ENCODE results near the gene KIRREL1. TPM values are rescaled to one million over a fixed set of nuclear protein-coding genes. Genes with fewer than 3 reads are reported as not detected.
A peak's percentile ranks its signal among the peaks of the same experiment; 100 is the strongest.

KIRREL1 gene
- total and polyA plus RNA-seq, 2 experiments from 2014 or later: 5.1 to 35.2 TPM

DNA sequence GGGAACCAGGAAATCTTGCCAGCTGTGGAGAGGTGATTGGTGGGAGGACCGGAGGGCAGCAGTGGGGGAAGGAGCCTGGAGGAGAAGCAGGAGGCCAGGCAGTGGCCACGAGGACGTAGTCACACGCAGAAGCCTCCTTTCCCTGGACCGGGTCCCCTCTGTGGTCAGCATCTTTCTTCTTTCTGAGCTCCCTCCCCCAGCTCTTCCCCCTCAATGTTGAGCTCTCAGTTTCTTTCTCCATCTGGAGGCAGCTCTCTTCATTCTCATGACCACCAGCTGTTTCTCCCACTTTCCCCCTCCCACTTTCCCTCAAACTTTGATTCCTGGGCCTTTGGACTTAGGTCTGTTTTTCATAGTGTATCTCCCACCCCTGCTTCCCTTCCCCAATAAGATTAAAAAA, 18.3 kb downstream of the KIRREL1 start (continued):
- TF ChIP-seq ZNF331 (CRISPR knock-in tag; IDR thresholded peaks at IDR 0.05; ENCODE audit: low read depth): no peak

- DNase-seq (ENCODE audit: low spot score): peak; percentile 82
- H3K9me2 ChIP-seq (ENCODE audit: insufficient read depth): no peaks in the 10 kb centered on the region
- ATAC-seq: peak; percentile 10
- no peaks in the 10 kb centered on the region for H3F3A ChIP-seq (replicated peaks; ENCODE audit: low read depth)
- H3K4me1 Mint-ChIP-seq: peaks cover 90% of the 10 kb centered on the region
- peaks cover 20% of the 10 kb centered on the region for H3K27me3 Mint-ChIP-seq (ENCODE audit: insufficient read depth, low read depth, poor library complexity)
- H2AFZ ChIP-seq: no peak overlapping the region
- H4K20me1 ChIP-seq (replicated peaks; ENCODE audit: insufficient read depth): no peaks in the 10 kb centered on the region
- H3K4me3 ChIP-seq: peak overlapping the region; percentile 38
- peak overlapping the region; percentile 55 for H3K4me2 ChIP-seq
- no peaks in the 10 kb centered on the region for H3K9me3 Mint-ChIP-seq
- peak overlapping the region; percentile 83 for H3K27ac ChIP-seq (ENCODE audit: low read depth)
- H3K27ac Mint-ChIP-seq: peak overlapping the region; percentile 56; the same call in 1 of the 2 replicates
- TF ChIP-seq POLR2AphosphoS5 (IDR thresholded peaks at IDR 0.05; ENCODE audit: low read depth): no peak
- TF ChIP-seq ZNF331 (CRISPR knock-in tag; IDR thresholded peaks at IDR 0.05; ENCODE audit: low read depth): no peak
- H3K79me2 ChIP-seq (replicated peaks; ENCODE audit: insufficient read depth): peaks cover 91% of the 10 kb centered on the region
- H3K4me3 Mint-ChIP-seq: peak overlapping the region; percentile 29; the same call in 1 of the 3 replicates
- no peaks in the 10 kb centered on the region; the same call in 2 of the 3 replicates for H3K36me3 Mint-ChIP-seq (ENCODE audit: low read depth)
- H3K4me1 ChIP-seq (ENCODE audit: insufficient read depth): peaks cover 83% of the 10 kb centered on the region
- H3K27me3 ChIP-seq (ENCODE audit: insufficient read depth): no peaks in the 10 kb centered on the region
- no peaks in the 10 kb centered on the region for H3K36me3 ChIP-seq (ENCODE audit: insufficient read depth)
Observed at GRCh38 chr1:158013840-158014730, 20.6 kb downstream of the KIRREL1 start.

GRCh38 chr1:158014731-158015320, 21.4 kb downstream of the KIRREL1 start:
- Histone ChIP-seq H3K4me1 (ENCODE audit: insufficient read depth) (peaks cover 79% of the 10 kb centered on the region), H4K20me1 (replicated peaks; ENCODE audit: insufficient read depth) (no peaks in the 10 kb centered on the region), H3K79me2 (replicated peaks; ENCODE audit: insufficient read depth) (peaks cover 85% of the 10 kb centered on the region), H3F3A (replicated peaks; ENCODE audit: low read depth) (no peaks in the 10 kb centered on the region), H3K27me3 (ENCODE audit: insufficient read depth) (no peaks in the 10 kb centered on the region), H3K27ac (ENCODE audit: low read depth) (peak overlapping the region; percentile 81), H3K4me2 (peak overlapping the region; percentile 55), H2AFZ (no peak overlapping the region), H3K9me2 (ENCODE audit: insufficient read depth) (no peaks in the 10 kb centered on the region), H3K36me3 (ENCODE audit: insufficient read depth) (no peaks in the 10 kb centered on the region), H3K4me3 (peak overlapping the region; percentile 38)
- H3K27me3 Mint-ChIP-seq (ENCODE audit: insufficient read depth, low read depth, poor library complexity): peaks cover 15% of the 10 kb centered on the region
- H3K36me3 Mint-ChIP-seq (ENCODE audit: low read depth): no peaks in the 10 kb centered on the region; the same call in 2 of the 3 replicates
- peak overlapping the region; percentile 18; the same call in 1 of the 3 replicates for H3K4me3 Mint-ChIP-seq
- no peaks in the 10 kb centered on the region for H3K9me3 Mint-ChIP-seq
- ATAC-seq (no peak), DNase-seq (ENCODE audit: low spot score) (peak; percentile 63)
- peak overlapping the region; percentile 62; the same call in 1 of the 2 replicates for H3K27ac Mint-ChIP-seq
- peaks cover 90% of the 10 kb centered on the region for H3K4me1 Mint-ChIP-seq
- TF ChIP-seq JUNB (IDR thresholded peaks at IDR 0.05; ENCODE audit: unreplicated experiment): no peak
- no peak for TF ChIP-seq ZNF114 (CRISPR knock-in tag; IDR thresholded peaks at IDR 0.05)
- TF ChIP-seq ZNF331 (CRISPR knock-in tag; IDR thresholded peaks at IDR 0.05; ENCODE audit: low read depth): no peak
- TF ChIP-seq STAT1 (IDR thresholded peaks at IDR 0.05; ENCODE audit: unreplicated experiment): no peak
- TF ChIP-seq ETS1 (IDR thresholded peaks at IDR 0.05): no peak
- TF ChIP-seq ZNF462 (CRISPR knock-in tag; IDR thresholded peaks at IDR 0.05): no peak
- TF ChIP-seq EZH2phosphoT487 (IDR thresholded peaks at IDR 0.05; ENCODE audit: unreplicated experiment): no peak

Data from GM23338 (cell line).